Muscle of leg (tissue), 11 donors: ENCODE results near the gene PCBD2. TPM values are rescaled to one million over a fixed set of nuclear protein-coding genes. Genes with fewer than 3 reads are reported as not detected.

Experiments used
- DNase-seq: peaks from one replicate; pipeline ENCODE4 v3.0.0; 2013
- H3K27ac ChIP-seq: one replicate; pipeline ENCODE4 v1.5.1; 2013; ENCODE audit warnings: mild to moderate bottlenecking, low read length, control low read depth
- H3K27me3 ChIP-seq: one replicate; pipeline ENCODE4 v1.6.1; 2013; ENCODE audit warnings: low read length; ENCODE audit not compliant: control insufficient read depth, insufficient read depth
- H3K36me3 ChIP-seq: one replicate; pipeline ENCODE4 v1.6.1; 2013; ENCODE audit warnings: low read length; ENCODE audit not compliant: control insufficient read depth, insufficient read depth
- H3K4me1 ChIP-seq: one replicate; pipeline ENCODE4 v1.6.1; 2013; ENCODE audit warnings: low read length; ENCODE audit not compliant: control insufficient read depth, insufficient read depth
- H3K4me3 ChIP-seq: one replicate; pipeline ENCODE4 v1.5.1; 2013; ENCODE audit warnings: low read length, control low read depth
- H3K9me3 ChIP-seq: replicated peaks from 2 replicates; pipeline ENCODE4 v1.6.1; 2013; ENCODE audit warnings: low read depth, low read length; ENCODE audit not compliant: control insufficient read depth
- WGBS: methylation state at CpG from one replicate; pipeline ENCODE4 v1.1.5; 2013; ENCODE audit warnings: missing lambda C conversion rate; ENCODE audit not compliant: insufficient coverage; 5-methylcytosine and 5-hydroxymethylcytosine counted together
- polyA plus RNA-seq, 8 donors: library from polyadenylated mRNA; unstranded; fragments of 120-200 nt; gene quantifications; one replicate each; pipeline versions ENCODE4 v1.2.1 to v1.2.3, GENCODE V29; 2013; ENCODE audit warnings: inconsistent platforms in 1 of 8, low replicate concordance in 1 of 8; ENCODE audit not compliant: insufficient read length in 8 of 8, insufficient read depth in 1 of 8
- total RNA-seq: library from RNA; stranded (reverse); fragments of 120-200 nt; gene quantifications from one replicate; pipeline ENCODE4 v1.2.4, GENCODE V29; 2013

The PCBD2 gene
- total and polyA plus RNA-seq, 9 donors: 7.3 to 12.3 (median 9.1) TPM

- H3K36me3 ChIP-seq: no peaks in the 10 kb centered on the region
- DNase-seq: no peak
- WGBS: 88% methylated on average over 1 of the region's 3 CpGs
- peaks cover 32% of the 10 kb centered on the region for H3K4me1 ChIP-seq
- H3K27ac ChIP-seq: no peak overlapping the region
- H3K4me3 ChIP-seq: no peak overlapping the region
- no peaks in the 10 kb centered on the region for H3K27me3 ChIP-seq
- H3K9me3 ChIP-seq: no peaks in the 10 kb centered on the region
Observed at GRCh38 chr5:135010502-135011354, 105.8 kb downstream of the PCBD2 start.

- Histone ChIP-seq H3K36me3 (no peaks in the 10 kb centered on the region), H3K9me3 (no peaks in the 10 kb centered on the region), H3K27ac (no peak overlapping the region), H3K4me1 (peaks cover 32% of the 10 kb centered on the region), H3K27me3 (no peaks in the 10 kb centered on the region), H3K4me3 (no peak overlapping the region)
- no peak for DNase-seq
- WGBS: 60% methylated on average over 1 of the region's 4 CpGs
Observed at GRCh38 chr5:135011355-135012032, 106.6 kb downstream of the PCBD2 start.

GRCh38 chr5:135012033-135012588 lies 107.2 kb downstream of the PCBD2 start:
- DNase-seq: no peak
- Histone ChIP-seq H3K4me1 (peaks cover 34% of the 10 kb centered on the region), H3K4me3 (no peak overlapping the region), H3K27ac (no peak overlapping the region), H3K27me3 (no peaks in the 10 kb centered on the region), H3K9me3 (no peaks in the 10 kb centered on the region), H3K36me3 (no peaks in the 10 kb centered on the region)
- WGBS: 100% methylated on average over 1 of the region's 2 CpGs

Other genes with a start within 250 kb of the PCBD2 start
- gene CAMLG, start 166.6 kb upstream of the PCBD2 start, total RNA-seq: 40.7 TPM
- 10 to 100 TPM; 47.4 to 58.5 (median 55.2) TPM for gene CAMLG, start 166.6 kb upstream of the PCBD2 start, polyA plus RNA-seq
- 30.0 TPM for gene DDX46, start 146.4 kb upstream of the PCBD2 start, total RNA-seq
- 10 to 100 TPM; 39.1 to 61.8 (median 52.4) TPM for gene DDX46, start 146.4 kb upstream of the PCBD2 start, polyA plus RNA-seq
- gene C5orf24, start 59.2 kb upstream of the PCBD2 start, total RNA-seq: 39.1 TPM
- 10 to 100 TPM; 50.9 to 75.4 (median 67.2) TPM for gene C5orf24, start 59.2 kb upstream of the PCBD2 start, polyA plus RNA-seq
- gene TXNDC15, start 30.8 kb upstream of the PCBD2 start, total RNA-seq: 72.7 TPM
- gene TXNDC15, start 30.8 kb upstream of the PCBD2 start, polyA plus RNA-seq: 10 to 100 TPM; 60.3 to 95.4 (median 71.2) TPM
- gene CATSPER3, start 62.8 kb downstream of the PCBD2 start, total RNA-seq: 0.31 TPM
- under 1 TPM; 0.25 to 0.86 (median 0.56) TPM for gene CATSPER3, start 62.8 kb downstream of the PCBD2 start, polyA plus RNA-seq
- gene PITX1, start 129.1 kb downstream of the PCBD2 start, total RNA-seq: 3.6 TPM
- gene PITX1, start 129.1 kb downstream of the PCBD2 start, polyA plus RNA-seq: 10 to 100 TPM in 1 of 8 donors, 1 to 10 TPM in 7; 4.4 to 11.1 (median 8.4) TPM